ENCODE results near the gene RNF7.

The RNF7 gene

GRCh38 chr3:141764045-141764444 lies 25.9 kb downstream of the RNF7 start:
- no peak for TF ChIP-seq CTCF (IDR thresholded peaks at IDR 0.05)

- TF ChIP-seq CTCF (IDR thresholded peaks at IDR 0.05) = no peak
These were observed 26.4 kb downstream of the RNF7 start for GRCh38 chr3:141764465-141764864.

- no peak for TF ChIP-seq CTCF (IDR thresholded peaks at IDR 0.05)
These were observed 26.9 kb downstream of the RNF7 start for GRCh38 chr3:141764986-141765385.

GRCh38 chr3:141767066-141767465 lies 29.0 kb downstream of the RNF7 start:
- no peak for TF ChIP-seq CTCF (IDR thresholded peaks at IDR 0.05)

- no peak for TF ChIP-seq CTCF (IDR thresholded peaks at IDR 0.05)
These were observed 31.3 kb downstream of the RNF7 start for GRCh38 chr3:141769221-141769894.

GRCh38 chr3:141773676-141774075 lies 35.6 kb downstream of the RNF7 start:
- TF ChIP-seq CTCF (IDR thresholded peaks at IDR 0.05) = no peak

- TF ChIP-seq CTCF (IDR thresholded peaks at IDR 0.05) = no peak
These were observed 38.3 kb downstream of the RNF7 start for GRCh38 chr3:141776376-141776775.

- TF ChIP-seq CTCF (IDR thresholded peaks at IDR 0.05) = no peak
These were observed 38.8 kb downstream of the RNF7 start for GRCh38 chr3:141776885-141777284.

All from LNCAP (cell line).